A549 (cell line): Measurements from ENCODE around the gene PUS7L. TPM values are rescaled to one million over a fixed set of nuclear protein-coding genes. Genes with fewer than 3 reads are reported as not detected.

Experiments used
- polyA plus RNA-seq, 4 experiments: library from polyadenylated mRNA; depleted of rRNA in 3 of 4; stranded (reverse); fragments of >200 nt; fragmentation: RNase III in 1 of 4; extraction: RNeasy Plus Mini Kit Qiagen cat#74134 plus additional on column Dnase treatment in 1 of 4; gene quantifications; 2 replicates in 3 of 4; 3 replicates in 1 of 4; pipeline ENCODE4 v1.2.3, GENCODE V29; 2011 to 2017

The PUS7L gene
- polyA plus RNA-seq, 2 of the 4 experiments (the other 2 are of a cell fraction): 5.8 to 16.6 TPM

Other genes with a start within 250 kb of the PUS7L start
- not detected in 2 replicates for gene ADAMTS20, start 206.6 kb downstream of the PUS7L start, polyA plus RNA-seq (2011; rRNA removed)
- gene ADAMTS20, start 206.6 kb downstream of the PUS7L start, polyA plus RNA-seq (2017; fragmentation: RNase III; extraction: RNeasy Plus Mini Kit Qiagen cat#74134 plus additional on column Dnase treatment): not detected in 3 replicates
- 15.7 and 18.4 TPM in 2 replicates for gene IRAK4, start 161 bp upstream of the PUS7L start, polyA plus RNA-seq (2011; rRNA removed)
- gene IRAK4, start 161 bp upstream of the PUS7L start, polyA plus RNA-seq (2017; fragmentation: RNase III; extraction: RNeasy Plus Mini Kit Qiagen cat#74134 plus additional on column Dnase treatment): 6.6 to 7.2 TPM (median 7.1 TPM) in 3 replicates
- 128 and 173 TPM in 2 replicates for gene TWF1, start 47.5 kb upstream of the PUS7L start, polyA plus RNA-seq (2011; rRNA removed)
- gene TWF1, start 47.5 kb upstream of the PUS7L start, polyA plus RNA-seq (2017; fragmentation: RNase III; extraction: RNeasy Plus Mini Kit Qiagen cat#74134 plus additional on column Dnase treatment): 80.3 to 83.1 TPM (median 82.2 TPM) in 3 replicates
- gene TMEM117, start 77.3 kb upstream of the PUS7L start, polyA plus RNA-seq (2011; rRNA removed): 4.6 and 7.3 TPM in 2 replicates
- gene TMEM117, start 77.3 kb upstream of the PUS7L start, polyA plus RNA-seq (2017; fragmentation: RNase III; extraction: RNeasy Plus Mini Kit Qiagen cat#74134 plus additional on column Dnase treatment): 2.0 to 2.4 TPM (median 2.1 TPM) in 3 replicates